H9 (cell line): Measurements from ENCODE around the gene SNRNP40. TPM values are rescaled to one million over a fixed set of nuclear protein-coding genes. Genes with fewer than 3 reads are reported as not detected.
A peak's percentile ranks its signal among the peaks of the same experiment; 100 is the strongest.

ENCODE experiments used
- DNase-seq: peaks from one replicate; pipeline ENCODE4 v3.0.0-alpha.2; 2017
- H2AFZ ChIP-seq: one replicate; pipeline ENCODE4 v1.6.1; 2013; ENCODE audit warnings: mild to moderate bottlenecking, low read length, control low read depth, moderate library complexity
- H2AK5ac ChIP-seq: 2 replicates; pipeline ENCODE4 v1.6.1; 2013; ENCODE audit warnings: low read length, control low read depth, mixed read lengths; ENCODE audit not compliant: insufficient read length
- H2BK120ac ChIP-seq: one replicate; pipeline ENCODE4 v1.6.1; 2013; ENCODE audit warnings: low read depth, mild to moderate bottlenecking, low read length, control low read depth, inconsistent platforms; ENCODE audit not compliant: poor library complexity, severe bottlenecking
- H2BK12ac ChIP-seq: 2 replicates; pipeline ENCODE4 v1.6.1; 2013; ENCODE audit warnings: low read length, control low read depth, mixed read lengths, low read depth; ENCODE audit not compliant: insufficient read length
- H2BK15ac ChIP-seq: 2 replicates; pipeline ENCODE4 v1.6.1; 2013; ENCODE audit warnings: low read depth, low read length, control low read depth
- H2BK20ac ChIP-seq: one replicate; pipeline ENCODE4 v1.6.1; 2013; ENCODE audit warnings: low read depth, mild to moderate bottlenecking, low read length, control low read depth, inconsistent platforms; ENCODE audit not compliant: poor library complexity, severe bottlenecking
- H2BK5ac ChIP-seq: 2 replicates; pipeline ENCODE4 v1.6.1; 2013; ENCODE audit warnings: low read length, control low read depth, mixed read lengths; ENCODE audit not compliant: insufficient read length
- H3K14ac ChIP-seq: 2 replicates; pipeline ENCODE4 v1.6.1; 2013; ENCODE audit warnings: low read length, control low read depth; ENCODE audit not compliant: insufficient read depth
- H3K18ac ChIP-seq: 2 replicates; pipeline ENCODE4 v1.6.1; 2013; ENCODE audit warnings: low read depth, mild to moderate bottlenecking, mixed read lengths, low read length, control low read depth; ENCODE audit not compliant: insufficient read length
- H3K23ac ChIP-seq: 2 replicates; pipeline ENCODE4 v1.6.1; 2013; ENCODE audit warnings: low read length, control low read depth, mixed read lengths, low read depth; ENCODE audit not compliant: insufficient read length
- H3K23me2 ChIP-seq: 2 replicates; pipeline ENCODE4 v1.6.1; 2013; ENCODE audit warnings: low read depth, mild to moderate bottlenecking, mixed read lengths, low read length, control low read depth; ENCODE audit not compliant: insufficient read length, poor library complexity, severe bottlenecking
- H3K27ac ChIP-seq: 2 replicates; pipeline ENCODE4 v1.5.1; 2013; ENCODE audit warnings: low read length, control low read depth, mixed read lengths, low read depth; ENCODE audit not compliant: insufficient read length
- H3K27me3 ChIP-seq: 2 replicates; pipeline ENCODE4 v1.6.1; 2013; ENCODE audit warnings: low read length, control low read depth, inconsistent platforms; ENCODE audit not compliant: insufficient read depth
- H3K4ac ChIP-seq: 2 replicates; pipeline ENCODE4 v1.6.1; 2013; ENCODE audit warnings: low read depth, mild to moderate bottlenecking, control low read depth, inconsistent platforms, low read length, moderate library complexity
- H3K4me1 ChIP-seq: 2 replicates; pipeline ENCODE4 v1.6.1; 2013; ENCODE audit warnings: low read length, control low read depth, inconsistent platforms; ENCODE audit not compliant: insufficient read depth
- H3K4me2 ChIP-seq: 2 replicates; pipeline ENCODE4 v1.6.1; 2013; ENCODE audit warnings: low read length, control low read depth, mixed read lengths; ENCODE audit not compliant: insufficient read length, insufficient read depth
- H3K56ac ChIP-seq: 2 replicates; pipeline ENCODE4 v1.6.1; 2013; ENCODE audit warnings: low read depth, mild to moderate bottlenecking, mixed read lengths, low read length, control low read depth; ENCODE audit not compliant: insufficient read length
- H3K79me1 ChIP-seq: 2 replicates; pipeline ENCODE4 v1.6.1; 2013; ENCODE audit warnings: low read depth, mild to moderate bottlenecking, moderate library complexity, low read length, control low read depth, inconsistent platforms; ENCODE audit not compliant: insufficient read depth, poor library complexity, severe bottlenecking
- H3K79me2 ChIP-seq: 2 replicates; pipeline ENCODE4 v1.6.1; 2013; ENCODE audit warnings: low read length, control low read depth, inconsistent platforms; ENCODE audit not compliant: insufficient read depth
- H3K9ac ChIP-seq: 2 replicates; pipeline ENCODE4 v1.6.1; 2013; ENCODE audit warnings: low read length, control low read depth, mixed read lengths; ENCODE audit not compliant: insufficient read length; ENCODE audit errors: extremely low read depth
- H3K9me3 ChIP-seq: one replicate; pipeline ENCODE4 v1.6.1; 2013; ENCODE audit warnings: low read depth, low read length, inconsistent platforms; ENCODE audit not compliant: control insufficient read depth
- H3T11ph ChIP-seq: one replicate; pipeline ENCODE4 v1.6.1; 2013; ENCODE audit warnings: mild to moderate bottlenecking, low read length, control low read depth, inconsistent platforms
- H4K20me1 ChIP-seq: one replicate; pipeline ENCODE4 v1.6.1; 2013; ENCODE audit not compliant: control insufficient read depth, insufficient read length, insufficient read depth
- H4K5ac ChIP-seq: 2 replicates; pipeline ENCODE4 v1.6.1; 2013; ENCODE audit warnings: low read depth, mild to moderate bottlenecking, mixed read lengths, low read length, control low read depth; ENCODE audit not compliant: insufficient read length
- H4K8ac ChIP-seq: replicated peaks from 2 replicates; pipeline ENCODE4 v1.6.1; 2013; ENCODE audit warnings: low read length, control low read depth, mixed read lengths, low read depth; ENCODE audit not compliant: insufficient read length
- H4K91ac ChIP-seq: 2 replicates; pipeline ENCODE4 v1.6.1; 2013; ENCODE audit warnings: low read depth, mild to moderate bottlenecking, moderate library complexity, mixed read lengths, low read length, control low read depth; ENCODE audit not compliant: insufficient read length
- H3K27ac Mint-ChIP-seq, 3 experiments: 2 replicates in 2 of 3; 3 replicates in 1 of 3; pipeline ENCODE4 v1.8.0; 2020 to 2021; ENCODE audit warnings: mixed read lengths in 3 of 3, mild to moderate bottlenecking in 1 of 3, moderate library complexity in 1 of 3
- H3K27me3 Mint-ChIP-seq: 2 replicates; pipeline ENCODE4 v1.8.0; 2021; ENCODE audit warnings: low read depth, mild to moderate bottlenecking, moderate library complexity, mixed read lengths
- H3K36me3 Mint-ChIP-seq, 3 experiments: 2 replicates in 2 of 3; 3 replicates in 1 of 3; pipeline ENCODE4 v1.8.0; 2020 to 2021; ENCODE audit warnings: low read depth in 3 of 3, mixed read lengths in 3 of 3; ENCODE audit not compliant: insufficient read depth in 1 of 3
- H3K4me1 Mint-ChIP-seq, 2 experiments: 2 replicates each; pipeline ENCODE4 v1.8.0; 2020; ENCODE audit warnings: mixed read lengths in 2 of 2
- H3K4me3 Mint-ChIP-seq, 2 experiments: 2 replicates in 1 of 2; 3 replicates in 1 of 2; pipeline ENCODE4 v1.8.0; 2020 to 2021; ENCODE audit warnings: mild to moderate bottlenecking in 2 of 2, mixed read lengths in 2 of 2, moderate library complexity in 1 of 2
- H3K9me3 Mint-ChIP-seq, 2 experiments: 2 replicates in 1 of 2; 3 replicates in 1 of 2; pipeline ENCODE4 v1.8.0; 2020; ENCODE audit warnings: mild to moderate bottlenecking in 2 of 2, mixed read lengths in 2 of 2, moderate library complexity in 1 of 2
- CTCF ChIP-seq: fragments of 200-600 bp; sonication (generic); conservative IDR thresholded peaks from 3 replicates; pipeline ENCODE4 v1.8.0; 2021; ENCODE audit warnings: antibody characterized with exemption, mild to moderate bottlenecking
- WGBS: extraction: QIAGEN DNeasy Blood & Tissue Kit; methylation state at CpG from one replicate; pipeline ENCODE4 v1.1.7; 2013; ENCODE audit warnings: missing lambda C conversion rate, low lambda C conversion rate, mixed read lengths; ENCODE audit not compliant: insufficient read length; ENCODE audit errors: extremely low coverage; 5-methylcytosine and 5-hydroxymethylcytosine counted together
- total RNA-seq: library from RNA; stranded (reverse); gene quantifications from 2 replicates; pipeline ENCODE4 v1.2.1, GENCODE V29; 2021

Gene SNRNP40
- total RNA-seq, 1 experiment from 2014 or later = 132 TPM

- Histone ChIP-seq H2BK12ac (no peak overlapping the region), H3K14ac (no peak overlapping the region), H3K56ac (no peak overlapping the region), H3K9me3 (no peaks in the 10 kb centered on the region), H3K4me1 (no peaks in the 10 kb centered on the region; the same call in 1 of the 2 replicates), H4K8ac (no peak overlapping the region), H3K18ac (no peak overlapping the region), H3T11ph (no peak overlapping the region), H3K79me1 (no peaks in the 10 kb centered on the region), H3K27ac (no peak overlapping the region), H2AFZ (no peak overlapping the region), H3K9ac (no peak overlapping the region), H2BK120ac (no peak overlapping the region), H3K23me2 (no peaks in the 10 kb centered on the region), H2BK20ac (no peak overlapping the region), H4K5ac (no peak overlapping the region), H4K91ac (no peak overlapping the region), H3K23ac (no peak overlapping the region), H3K4ac (no peak overlapping the region), H3K79me2 (no peaks in the 10 kb centered on the region; the same call in 1 of the 2 replicates), H4K20me1 (no peaks in the 10 kb centered on the region), H3K4me2 (no peak overlapping the region), H2AK5ac (no peak overlapping the region), H3K27me3 (no peaks in the 10 kb centered on the region), H2BK5ac (no peak overlapping the region), H2BK15ac (no peak overlapping the region)
- H3K27me3 Mint-ChIP-seq = no peaks in the 10 kb centered on the region
- peak overlapping the region in 2 of 3 experiments; percentile 20; a peak in 3 of 7 replicates for H3K27ac Mint-ChIP-seq
- TF ChIP-seq CTCF = no peak
- no peak for DNase-seq
- no peak overlapping the region for H3K4me3 Mint-ChIP-seq
- WGBS = no CpG with 5 or more reads among the region's 6 CpGs
- H3K4me1 Mint-ChIP-seq = peaks cover 17 to 20% of the 10 kb centered on the region in 2 experiments
- no peaks in the 10 kb centered on the region for H3K9me3 Mint-ChIP-seq
- H3K36me3 Mint-ChIP-seq = no peaks in the 10 kb centered on the region
Observed at GRCh38 chr1:31221072-31221471, 75.5 kb downstream of the SNRNP40 start.
